ENCODE measurements around the gene MAPKAPK2. TPM values are rescaled to one million over a fixed set of nuclear protein-coding genes. Genes with fewer than 3 reads are reported as not detected.

The MAPKAPK2 gene
- total RNA-seq, 1 donor from 2014 or later: 103 TPM

DNA sequence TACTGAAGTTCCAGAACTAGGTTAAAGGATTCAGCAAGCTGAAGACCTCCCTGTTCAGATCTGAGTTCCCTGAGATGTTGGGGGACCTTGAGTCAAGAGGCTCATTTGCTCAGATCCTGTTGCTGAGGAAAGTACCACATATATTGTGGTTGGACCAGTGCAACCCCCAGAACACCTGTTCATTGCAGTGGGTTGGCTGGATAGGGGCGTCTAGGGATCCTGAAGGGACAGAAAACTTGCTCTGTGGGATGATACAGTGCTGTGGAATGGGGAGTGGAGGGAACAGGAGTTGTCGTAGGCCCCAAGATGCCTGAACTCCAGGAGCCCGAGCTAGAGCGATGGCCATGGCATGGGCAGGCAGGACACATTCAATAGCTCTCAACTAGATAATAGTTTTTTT lies 24.6 kb upstream of the MAPKAPK2 start:
- no peak for DNase-seq (ENCODE audit: low spot score)

GRCh38 chr1:206661161-206661820 lies 23.4 kb upstream of the MAPKAPK2 start:
- DNase-seq (ENCODE audit: low spot score): no peak

GRCh38 chr1:206662396-206663092 lies 22.2 kb upstream of the MAPKAPK2 start:
- DNase-seq (ENCODE audit: low spot score): no peak

- DNase-seq (ENCODE audit: low spot score): no peak
Measured at GRCh38 chr1:206663362-206663761, 21.3 kb upstream of the MAPKAPK2 start.

GRCh38 chr1:206663832-206664652 lies 20.7 kb upstream of the MAPKAPK2 start:
- no peak for DNase-seq (ENCODE audit: low spot score)

DNA sequence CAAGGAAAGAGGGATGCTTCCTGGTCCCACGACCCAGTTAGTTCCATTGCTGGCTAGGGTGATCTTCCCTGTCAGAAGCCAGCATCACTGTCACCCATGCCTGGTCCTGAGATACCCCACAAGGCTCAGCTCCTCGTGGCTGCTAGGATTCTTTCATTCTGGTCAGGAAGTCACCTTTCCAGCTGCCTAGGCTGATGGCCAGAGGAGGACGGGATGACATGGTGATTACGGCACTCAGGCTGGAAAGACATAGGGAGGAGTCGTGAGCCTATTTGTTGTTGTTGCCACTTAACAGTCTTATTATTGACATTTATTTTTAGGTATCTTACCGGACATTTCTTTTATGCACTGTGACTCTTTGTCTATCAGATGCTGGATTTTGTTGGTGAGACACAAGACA lies 20.0 kb upstream of the MAPKAPK2 start:
- DNase-seq (ENCODE audit: low spot score): no peak

DNA sequence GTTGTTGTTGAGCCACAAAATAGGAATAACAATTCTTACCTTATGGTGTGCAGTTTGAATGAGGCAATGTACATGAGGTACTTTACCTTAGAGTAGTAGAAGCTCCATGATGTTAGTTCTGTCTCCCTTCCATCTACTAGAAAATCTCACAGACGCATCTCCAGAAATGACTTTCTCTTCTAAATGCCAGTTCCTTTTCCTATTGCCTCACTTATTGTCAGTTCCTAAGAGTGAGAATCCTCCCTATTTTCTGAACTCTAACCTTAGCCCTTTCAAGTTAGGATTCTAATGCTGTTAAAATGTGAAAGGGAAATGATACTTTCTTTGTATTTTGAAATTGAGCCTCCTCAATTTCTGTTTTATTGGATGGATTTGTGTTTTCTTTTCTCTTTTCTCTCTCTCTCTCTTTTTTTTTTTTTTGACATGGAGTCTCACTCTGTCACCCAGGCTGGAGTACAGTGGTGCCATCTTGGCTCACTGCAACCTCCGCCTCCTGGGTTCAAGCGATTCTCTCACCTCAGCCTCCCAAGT lies 18.6 kb upstream of the MAPKAPK2 start:
- no peak for DNase-seq (ENCODE audit: low spot score)

DNA sequence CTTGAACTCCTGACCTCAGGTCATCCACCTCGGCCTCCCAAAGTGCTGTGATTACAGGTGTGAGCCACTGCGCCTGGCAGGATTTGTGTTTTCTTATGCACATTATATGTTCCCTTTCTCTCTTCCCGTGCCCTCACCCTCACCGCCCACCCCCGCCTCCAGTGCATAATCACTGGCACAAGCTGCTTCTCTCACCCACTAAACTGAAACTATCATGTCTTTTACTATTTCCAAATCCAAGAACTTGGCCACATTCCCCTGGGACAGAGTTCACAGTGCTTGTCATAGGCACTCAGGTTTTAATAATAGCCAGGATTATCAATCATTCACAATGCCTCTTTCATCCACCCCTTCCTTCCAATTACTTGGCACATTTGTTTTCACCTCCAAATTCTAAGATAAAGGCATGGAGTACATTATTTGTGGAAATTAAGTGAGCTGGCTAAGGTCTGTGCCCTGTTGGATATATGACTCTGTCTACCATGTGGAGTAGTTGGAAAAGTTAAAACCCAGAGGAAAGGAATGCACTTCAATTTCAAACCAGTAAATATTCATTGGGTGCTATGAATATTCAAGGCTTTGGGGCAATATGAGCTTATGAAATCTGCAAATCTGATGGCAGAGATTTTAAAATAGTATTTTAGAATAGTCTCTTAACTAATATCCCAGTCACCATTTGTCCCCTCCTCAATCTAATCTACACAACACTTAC lies 17.6 kb upstream of the MAPKAPK2 start:
- no peak for DNase-seq (ENCODE audit: low spot score)

- DNase-seq (ENCODE audit: low spot score): no peak
Measured at GRCh38 chr1:206668351-206668750, 16.4 kb upstream of the MAPKAPK2 start.

DNA sequence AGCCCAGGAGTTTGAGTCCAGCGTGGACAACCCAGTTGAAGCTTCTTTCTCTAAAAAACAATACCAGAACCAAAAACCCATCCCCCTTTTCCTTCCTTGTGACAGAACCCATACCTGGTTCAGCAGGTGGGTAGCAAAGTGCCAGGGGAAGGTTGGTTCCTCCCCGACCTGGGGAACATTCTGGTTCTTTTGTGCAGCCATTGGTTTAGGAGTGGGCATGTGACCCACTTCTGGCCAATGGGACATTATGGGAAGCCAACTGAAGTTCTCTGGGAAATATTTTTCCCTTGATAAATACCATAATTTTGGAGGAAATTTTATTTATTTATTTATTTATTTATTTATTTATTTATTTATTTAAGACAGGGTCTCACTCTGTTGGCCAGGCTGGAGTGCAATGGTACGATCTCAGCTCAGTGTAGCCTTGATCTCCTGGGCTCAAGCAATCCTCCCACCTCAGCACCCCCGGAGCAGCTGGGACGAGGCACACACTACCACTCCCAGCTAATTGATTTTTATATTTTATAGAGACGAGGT lies 15.8 kb upstream of the MAPKAPK2 start:
- DNase-seq (ENCODE audit: low spot score): no peak

DNA sequence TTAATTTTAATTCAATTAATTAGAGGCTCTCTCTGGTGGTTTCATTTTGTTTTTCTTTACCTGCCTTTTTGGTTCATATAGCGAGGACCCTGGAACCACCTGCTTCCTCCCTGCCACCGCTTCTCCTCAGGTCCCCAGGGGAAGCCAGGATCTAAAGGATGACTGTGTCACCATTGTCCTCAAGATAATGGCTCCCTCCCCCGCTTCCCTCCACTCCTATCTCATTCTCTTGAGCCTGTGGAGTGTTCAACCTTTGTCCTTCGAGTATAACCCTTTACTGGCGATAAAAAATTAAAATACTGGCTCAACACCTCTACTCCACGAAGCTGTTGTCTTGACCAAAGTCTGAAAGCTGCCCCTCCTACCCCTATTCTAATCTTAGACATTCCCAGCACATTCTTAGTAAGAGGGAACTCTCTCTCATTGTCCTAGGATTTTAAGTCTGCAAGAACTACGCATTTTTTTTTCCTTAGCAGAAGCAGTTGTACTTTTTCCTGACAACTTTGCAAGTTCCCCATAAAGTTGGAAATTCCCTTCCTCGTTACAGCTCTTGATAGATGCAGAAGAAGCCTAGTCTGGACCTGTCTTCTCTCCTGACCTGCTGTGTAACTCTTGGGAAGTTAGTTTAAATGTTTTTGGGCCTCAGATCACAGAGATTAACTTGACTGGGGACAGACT lies 12.6 kb upstream of the MAPKAPK2 start:
- DNase-seq (ENCODE audit: low spot score): no peak

GRCh38 chr1:206672844-206673758 lies 11.6 kb upstream of the MAPKAPK2 start:
- DNase-seq (ENCODE audit: low spot score): no peak

GRCh38 chr1:206674236-206674635 lies 10.5 kb upstream of the MAPKAPK2 start:
- no peak for DNase-seq (ENCODE audit: low spot score)

GRCh38 chr1:206674745-206675175 lies 9.9 kb upstream of the MAPKAPK2 start:
- DNase-seq (ENCODE audit: low spot score): no peak

DNA sequence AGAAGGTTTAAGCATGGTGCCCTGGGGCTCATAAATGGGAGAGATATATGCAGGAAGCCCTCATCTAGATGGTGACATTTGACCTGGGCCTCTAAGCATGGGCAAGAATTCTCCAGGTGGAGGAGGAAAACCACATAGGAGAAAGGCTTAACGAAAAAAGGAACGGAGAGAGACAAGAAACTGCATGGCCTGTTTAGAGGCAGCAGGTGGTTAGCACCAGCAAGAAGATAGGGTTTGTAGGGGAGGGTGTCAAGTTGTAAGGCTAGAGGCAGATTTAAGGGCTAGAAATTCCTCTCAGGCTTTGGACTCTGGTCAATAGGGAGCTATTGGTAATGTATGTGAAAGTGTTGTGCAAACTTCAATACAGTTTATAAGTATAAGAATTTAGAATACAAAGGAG lies 8.2 kb upstream of the MAPKAPK2 start:
- no peak for DNase-seq (ENCODE audit: low spot score)

DNA sequence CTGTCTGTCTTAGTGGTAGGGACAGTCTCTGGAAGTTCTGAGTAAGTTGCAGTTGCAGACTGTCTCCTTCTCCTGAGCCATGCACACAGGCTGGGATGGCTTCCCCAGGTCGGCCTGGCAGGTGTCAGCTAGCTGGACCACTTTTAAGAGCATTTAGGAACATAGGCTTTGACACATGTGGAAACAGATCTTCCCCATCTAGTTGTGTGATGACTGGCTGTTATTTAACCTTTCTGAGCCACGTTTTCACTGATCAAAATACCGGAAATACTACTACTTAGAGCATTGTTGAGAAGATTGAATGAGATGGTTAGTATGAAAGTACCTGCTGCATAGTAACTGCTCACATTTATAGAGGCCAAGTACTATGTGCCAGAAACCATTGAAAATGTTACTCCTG lies 6.2 kb upstream of the MAPKAPK2 start:
- DNase-seq (ENCODE audit: low spot score): no peak

DNA sequence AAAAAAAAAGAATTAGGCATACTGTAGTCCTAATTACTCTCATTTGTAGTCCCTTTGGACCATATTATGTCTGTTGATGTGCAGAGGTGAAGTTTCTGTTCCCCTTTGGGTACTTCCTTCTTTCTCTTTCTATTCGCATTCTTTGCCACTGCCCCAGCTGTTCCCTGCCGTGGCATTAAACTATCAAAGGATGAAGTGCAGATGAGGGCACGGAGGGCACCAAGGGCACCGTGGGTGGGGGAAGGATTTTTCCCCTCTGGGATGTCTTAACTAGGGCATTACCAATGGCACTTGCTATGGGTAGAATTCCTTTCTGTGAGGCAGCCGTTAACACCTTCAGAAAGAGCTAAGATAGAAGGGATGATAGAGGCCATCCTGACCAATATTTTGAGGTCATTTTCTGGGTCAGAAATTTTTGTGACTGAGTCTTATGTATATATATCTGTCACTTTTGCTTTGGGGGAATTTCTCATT lies 4.9 kb upstream of the MAPKAPK2 start:
- no peak for DNase-seq (ENCODE audit: low spot score)

DNA sequence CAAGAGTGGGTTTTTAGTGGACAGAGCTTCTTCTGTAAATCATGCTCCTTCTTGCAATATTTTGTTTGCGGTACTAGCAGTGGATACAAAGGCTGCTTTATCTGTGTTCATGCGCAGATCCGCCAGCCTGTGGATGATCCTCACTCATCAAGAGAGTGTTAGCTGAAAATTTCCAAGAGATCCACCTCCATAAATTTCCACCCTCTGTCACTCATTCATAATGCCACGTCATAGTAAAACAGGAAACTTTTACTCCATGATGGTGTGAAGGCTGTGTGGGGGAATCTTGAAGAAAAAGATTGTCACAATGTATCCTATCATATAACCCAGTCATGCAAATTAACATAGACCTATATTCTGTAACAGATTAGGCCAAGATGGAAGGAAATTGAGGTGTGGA lies 4.4 kb upstream of the MAPKAPK2 start:
- no peak for DNase-seq (ENCODE audit: low spot score)

GRCh38 chr1:206681359-206681758 lies 3.3 kb upstream of the MAPKAPK2 start:
- no peak for DNase-seq (ENCODE audit: low spot score)

Measured in mesenteric fat pad (tissue), 1 donor.